ENCODE data around the gene RBM27.

DNA sequence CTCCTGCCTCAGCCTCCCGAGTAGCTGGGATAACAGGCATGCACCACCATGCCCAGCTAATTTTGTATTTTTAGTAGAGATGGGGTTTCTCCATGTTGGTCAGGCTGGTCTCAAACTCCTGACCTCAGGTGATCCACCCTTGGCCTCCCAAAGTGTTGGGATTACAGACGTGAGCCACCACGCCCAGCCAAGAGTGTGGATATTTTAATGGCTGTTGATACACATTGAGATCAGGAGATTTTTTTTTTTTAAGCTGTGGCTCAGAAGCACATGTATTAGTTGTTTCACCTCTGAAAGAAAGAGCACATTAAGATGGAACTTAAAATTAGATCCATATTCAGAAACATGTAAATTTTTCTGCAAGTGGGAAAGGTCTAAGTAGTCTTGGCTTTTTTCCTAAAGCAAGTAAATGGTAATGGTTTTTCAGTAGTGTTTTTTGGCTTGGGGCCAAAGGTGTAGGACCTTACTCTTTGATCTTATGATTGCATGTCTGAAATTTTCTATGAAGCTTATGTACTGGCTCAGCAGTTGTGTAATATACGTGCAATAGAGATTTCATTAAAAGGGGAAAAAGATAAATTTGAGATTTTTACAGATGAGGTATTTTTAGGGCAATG lies 9.9 kb downstream of the RBM27 start:
- no peak for TF ChIP-seq CTCF (IDR thresholded peaks at IDR 0.05; ENCODE audit: low read length)
- TF ChIP-seq EZH2 (IDR thresholded peaks at IDR 0.05; ENCODE audit: borderline replicate concordance, low read length) = no peak

Data from OCI-LY1 (cell line).